Left lung (tissue), 10 donors: ENCODE data around the gene NCCRP1. TPM values are rescaled to one million over a fixed set of nuclear protein-coding genes. Genes with fewer than 3 reads are reported as not detected.

Source experiments
- ATAC-seq: fragments of 200-7000 bp; cut with Tn5 transposase; one replicate; pipeline ENCODE4 v1.9.1; 2020; ENCODE audit warnings: moderate library complexity
- DNase-seq, 4 donors: peaks; one replicate each; pipeline ENCODE4 v3.0.0-alpha.2; 2013 to 2020
- H3K27ac ChIP-seq, 2 donors: fragments of 200-600 bp; sonication (generic) in 1 of 2; one replicate each; pipeline versions ENCODE4 v1.5.0 to v1.8.0; 2020 to 2021
- H3K27me3 ChIP-seq, 2 donors: fragments of 200-600 bp; sonication (generic) in 1 of 2; one replicate each; pipeline versions ENCODE4 v1.5.0 to v1.8.0; 2020 to 2021
- H3K36me3 ChIP-seq, 2 donors: fragments of 200-600 bp; sonication (generic) in 1 of 2; one replicate each; pipeline versions ENCODE4 v1.5.0 to v1.8.0; 2020 to 2021
- H3K4me1 ChIP-seq, 2 donors: fragments of 200-600 bp; one replicate each; pipeline ENCODE4 v1.8.0; 2021
- H3K4me3 ChIP-seq, 2 donors: fragments of 200-600 bp; sonication (generic) in 1 of 2; one replicate each; pipeline versions ENCODE4 v1.5.0 to v1.8.0; 2020 to 2021; ENCODE audit warnings: mild to moderate bottlenecking in 1 of 2
- H3K9me3 ChIP-seq, 2 donors: fragments of 200-600 bp; sonication (generic) in 1 of 2; one replicate each; pipeline versions ENCODE4 v1.5.0 to v1.8.0; 2020 to 2021
- intact Hi-C, 2 donors: fragments of 100-400 bp; cut with DNase I; formaldehyde crosslinking; loops; one replicate each; pipeline versions ENCODE4 v1.11.2 to v1.14.2; 2022
- polyA plus RNA-seq, 6 donors: library from polyadenylated mRNA; unstranded; fragments of 120-200 nt; gene quantifications; one replicate each; pipeline ENCODE4 v1.2.1, GENCODE V29; 2013; ENCODE audit not compliant: insufficient read length in 6 of 6
- total RNA-seq, 2 donors: library from RNA; stranded (reverse); fragmentation: NEBNext Ultra II Directional; extraction: Animal tissue kit (Norgen Biotek cat#: 25700); gene quantifications; one replicate each; pipeline ENCODE4 v1.2.1, GENCODE V29; 2021
- TF ChIP-seq, protein P1 (sequence below), 2 donors: fragments of 200-600 bp; sonication (generic) in 1 of 2; IDR thresholded peaks; one replicate each; pipeline versions ENCODE4 v1.5.0 to v1.8.0; 2021; ENCODE audit warnings: antibody characterized with exemption in 2 of 2
- donor health status: DM: no; HTN: yes; CAD: no.
- donor health status: DM: no; HTN: no; CAD: no.

Gene NCCRP1
- total and polyA plus RNA-seq, 8 donors, result 0.17 to 0.30 (median 0.22) TPM; not detected in 2

DNA sequence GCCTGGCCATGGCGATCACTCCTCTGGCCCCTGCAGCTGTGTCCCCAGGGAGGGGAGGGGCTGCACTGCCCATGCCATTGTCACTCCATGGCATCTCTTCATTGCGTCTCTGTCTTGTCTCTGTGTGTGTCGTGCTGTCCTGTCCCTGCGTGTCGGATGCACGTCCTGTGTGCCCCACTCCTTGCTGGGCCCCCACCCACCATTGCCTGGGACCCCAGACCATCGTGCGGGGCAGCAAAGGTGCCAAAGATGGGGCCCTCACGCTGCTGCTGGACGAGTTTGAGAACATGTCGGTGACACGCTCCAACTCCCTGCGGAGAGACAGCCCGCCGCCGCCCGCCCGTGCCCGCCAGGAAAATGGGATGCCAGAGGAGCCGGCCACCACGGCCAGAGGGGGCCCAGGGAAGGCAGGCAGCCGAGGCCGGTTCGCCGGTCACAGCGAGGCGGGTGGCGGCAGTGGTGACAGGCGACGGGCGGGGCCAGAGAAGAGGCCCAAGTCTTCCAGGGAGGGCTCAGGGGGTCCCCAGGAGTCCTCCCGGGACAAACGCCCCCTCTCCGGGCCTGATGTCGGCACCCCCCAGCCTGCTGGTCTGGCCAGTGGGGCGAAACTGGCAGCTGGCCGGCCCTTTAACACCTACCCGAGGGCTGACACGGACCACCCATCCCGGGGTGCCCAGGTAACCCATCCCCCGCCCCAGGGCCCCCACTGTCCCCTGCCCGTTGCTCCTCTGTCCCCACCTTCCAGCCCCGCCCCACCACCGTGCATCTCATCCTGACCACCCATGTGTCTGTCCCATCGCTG is 23.9 kb upstream of the NCCRP1 start:
- Histone ChIP-seq H3K4me1 (peaks cover 0 to 5% of the 10 kb centered on the region in 2 donors), H3K27me3 (no peaks in the 10 kb centered on the region), H3K36me3 (peaks cover 0 to 85% of the 10 kb centered on the region in 2 donors), H3K9me3 (no peaks in the 10 kb centered on the region), H3K27ac (no peak overlapping the region), H3K4me3 (no peak overlapping the region)
- no peak for DNase-seq
- no peak for ATAC-seq
- TF ChIP-seq, protein P1, sequence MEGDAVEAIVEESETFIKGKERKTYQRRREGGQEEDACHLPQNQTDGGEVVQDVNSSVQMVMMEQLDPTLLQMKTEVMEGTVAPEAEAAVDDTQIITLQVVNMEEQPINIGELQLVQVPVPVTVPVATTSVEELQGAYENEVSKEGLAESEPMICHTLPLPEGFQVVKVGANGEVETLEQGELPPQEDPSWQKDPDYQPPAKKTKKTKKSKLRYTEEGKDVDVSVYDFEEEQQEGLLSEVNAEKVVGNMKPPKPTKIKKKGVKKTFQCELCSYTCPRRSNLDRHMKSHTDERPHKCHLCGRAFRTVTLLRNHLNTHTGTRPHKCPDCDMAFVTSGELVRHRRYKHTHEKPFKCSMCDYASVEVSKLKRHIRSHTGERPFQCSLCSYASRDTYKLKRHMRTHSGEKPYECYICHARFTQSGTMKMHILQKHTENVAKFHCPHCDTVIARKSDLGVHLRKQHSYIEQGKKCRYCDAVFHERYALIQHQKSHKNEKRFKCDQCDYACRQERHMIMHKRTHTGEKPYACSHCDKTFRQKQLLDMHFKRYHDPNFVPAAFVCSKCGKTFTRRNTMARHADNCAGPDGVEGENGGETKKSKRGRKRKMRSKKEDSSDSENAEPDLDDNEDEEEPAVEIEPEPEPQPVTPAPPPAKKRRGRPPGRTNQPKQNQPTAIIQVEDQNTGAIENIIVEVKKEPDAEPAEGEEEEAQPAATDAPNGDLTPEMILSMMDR (IDR thresholded peaks at IDR 0.05), result no peak
- intact Hi-C loops, result no loop called here

DNA sequence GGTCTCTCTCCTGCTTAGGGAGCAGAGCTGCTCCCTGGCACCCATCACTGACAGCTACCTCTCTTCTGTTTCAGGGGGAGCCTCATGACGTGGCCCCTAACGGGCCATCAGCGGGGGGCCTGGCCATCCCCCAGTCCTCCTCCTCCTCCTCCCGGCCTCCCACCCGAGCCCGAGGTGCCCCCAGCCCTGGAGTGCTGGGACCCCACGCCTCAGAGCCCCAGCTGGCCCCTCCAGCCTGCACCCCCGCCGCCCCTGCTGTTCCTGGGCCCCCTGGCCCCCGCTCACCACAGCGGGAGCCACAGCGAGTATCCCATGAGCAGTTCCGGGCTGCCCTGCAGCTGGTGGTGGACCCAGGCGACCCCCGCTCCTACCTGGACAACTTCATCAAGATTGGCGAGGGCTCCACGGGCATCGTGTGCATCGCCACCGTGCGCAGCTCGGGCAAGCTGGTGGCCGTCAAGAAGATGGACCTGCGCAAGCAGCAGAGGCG is 23.2 kb upstream of the NCCRP1 start:
- Histone ChIP-seq H3K36me3 (peaks cover 0 to 91% of the 10 kb centered on the region in 2 donors), H3K27me3 (no peaks in the 10 kb centered on the region), H3K4me1 (no peaks in the 10 kb centered on the region), H3K9me3 (no peaks in the 10 kb centered on the region), H3K27ac (no peak overlapping the region), H3K4me3 (no peak overlapping the region)
- ATAC-seq (no peak), DNase-seq (no peak)
- intact Hi-C loops, result no loop called here
- TF ChIP-seq, protein P1 (IDR thresholded peaks at IDR 0.05), result no peak

DNA sequence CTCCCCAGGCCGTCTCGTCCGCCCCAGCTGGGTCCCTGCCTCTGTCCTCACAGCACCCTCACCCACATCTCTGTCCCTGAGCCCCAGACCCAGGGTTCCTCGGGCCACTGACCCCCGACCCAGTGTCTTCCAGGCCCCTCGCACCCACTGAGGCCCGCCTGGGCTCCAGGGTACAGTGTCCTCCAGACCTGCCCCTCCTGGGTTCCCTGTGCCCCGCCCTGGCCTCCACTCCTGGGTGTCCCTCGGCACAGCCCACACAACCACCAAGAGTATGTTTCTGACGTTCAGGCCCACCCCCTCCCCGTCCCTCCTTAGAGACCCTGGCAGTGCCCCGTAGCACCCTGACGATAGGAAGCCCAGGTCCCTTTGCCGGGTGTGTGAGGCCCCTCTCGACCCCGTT is 22.6 kb upstream of the NCCRP1 start:
- DNase-seq, result no peak
- TF ChIP-seq, protein P1 (IDR thresholded peaks at IDR 0.05), result no peak
- Histone ChIP-seq H3K36me3 (peaks cover 0 to 97% of the 10 kb centered on the region in 2 donors), H3K9me3 (no peaks in the 10 kb centered on the region), H3K27ac (no peak overlapping the region), H3K4me1 (no peaks in the 10 kb centered on the region), H3K4me3 (no peak overlapping the region), H3K27me3 (no peaks in the 10 kb centered on the region)
- intact Hi-C loops, result no loop called here
- ATAC-seq, result no peak

DNA sequence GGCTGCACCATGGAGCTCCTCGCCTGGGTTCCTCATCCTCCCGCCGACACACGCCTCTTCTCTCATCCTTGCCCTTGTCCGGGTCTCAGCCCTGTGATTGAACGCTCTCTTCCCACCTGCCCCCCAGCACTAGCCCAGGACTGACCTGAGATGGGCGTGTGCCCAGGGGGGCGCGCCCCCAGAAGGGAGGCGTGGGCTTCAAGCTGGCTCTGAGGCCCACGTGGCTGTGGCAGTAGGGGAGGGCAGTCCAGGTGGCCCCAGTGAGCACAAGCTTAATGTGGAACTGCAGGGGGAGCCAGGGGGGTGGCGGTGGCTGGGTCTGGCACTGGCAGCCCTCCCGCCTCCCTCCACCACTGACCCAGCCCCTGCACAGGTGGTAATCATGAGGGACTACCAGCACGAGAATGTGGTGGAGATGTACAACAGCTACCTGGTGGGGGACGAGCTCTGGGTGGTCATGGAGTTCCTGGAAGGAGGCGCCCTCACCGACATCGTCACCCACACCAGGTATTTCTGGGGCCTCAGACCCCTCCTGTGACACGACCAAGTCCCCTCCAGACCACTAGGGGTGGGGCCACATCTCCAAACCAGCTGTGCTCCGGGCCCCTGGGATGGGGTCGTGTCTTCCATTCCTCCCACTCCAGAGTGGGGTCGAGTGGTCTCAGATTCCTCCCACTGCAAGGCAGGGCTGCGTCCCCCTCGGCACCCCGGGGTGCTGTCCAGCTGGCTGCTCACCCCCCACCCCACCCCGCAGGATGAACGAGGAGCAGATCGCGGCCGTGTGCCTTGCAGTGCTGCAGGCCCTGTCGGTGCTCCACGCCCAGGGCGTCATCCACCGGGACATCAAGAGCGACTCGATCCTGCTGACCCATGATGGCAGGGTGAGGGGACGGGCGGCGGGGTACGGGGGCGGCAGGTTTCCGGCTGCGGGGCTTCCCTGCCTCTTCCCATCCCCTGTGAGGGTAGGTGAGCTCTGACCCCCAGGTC is 21.9 kb upstream of the NCCRP1 start:
- H3K27ac ChIP-seq, result no peak overlapping the region
- H3K4me1 ChIP-seq, result no peaks in the 10 kb centered on the region
- peaks cover 0 to 97% of the 10 kb centered on the region in 2 donors for H3K36me3 ChIP-seq
- intact Hi-C loops, result no loop called here
- H3K27me3 ChIP-seq, result no peaks in the 10 kb centered on the region
- ATAC-seq, result no peak
- DNase-seq, result no peak
- TF ChIP-seq, protein P1 (IDR thresholded peaks at IDR 0.05), result no peak
- no peak overlapping the region for H3K4me3 ChIP-seq
- no peaks in the 10 kb centered on the region for H3K9me3 ChIP-seq
